ENCODE results near the gene ZNF358.
A peak's percentile ranks its signal among the peaks of the same experiment; 100 is the strongest.

ZNF358 gene

GRCh38 chr19:7488736-7489353, 27.1 kb upstream of the ZNF358 start, which contains the start of gene PEX11G:
TSS of gene PEX11G (minus strand) at chr19:7489035. CDS start at chr19:7489010, 25 bp downstream.
- peak within 1 kb of the TSS; percentile 73 for H3K4me3 ChIP-seq (ENCODE audit: low read depth, low read length)
- DNase-seq (ENCODE audit: low read depth, low spot score): no peak
- POLR2A ChIA-PET: no interaction called here
- TF ChIP-seq, protein P1, sequence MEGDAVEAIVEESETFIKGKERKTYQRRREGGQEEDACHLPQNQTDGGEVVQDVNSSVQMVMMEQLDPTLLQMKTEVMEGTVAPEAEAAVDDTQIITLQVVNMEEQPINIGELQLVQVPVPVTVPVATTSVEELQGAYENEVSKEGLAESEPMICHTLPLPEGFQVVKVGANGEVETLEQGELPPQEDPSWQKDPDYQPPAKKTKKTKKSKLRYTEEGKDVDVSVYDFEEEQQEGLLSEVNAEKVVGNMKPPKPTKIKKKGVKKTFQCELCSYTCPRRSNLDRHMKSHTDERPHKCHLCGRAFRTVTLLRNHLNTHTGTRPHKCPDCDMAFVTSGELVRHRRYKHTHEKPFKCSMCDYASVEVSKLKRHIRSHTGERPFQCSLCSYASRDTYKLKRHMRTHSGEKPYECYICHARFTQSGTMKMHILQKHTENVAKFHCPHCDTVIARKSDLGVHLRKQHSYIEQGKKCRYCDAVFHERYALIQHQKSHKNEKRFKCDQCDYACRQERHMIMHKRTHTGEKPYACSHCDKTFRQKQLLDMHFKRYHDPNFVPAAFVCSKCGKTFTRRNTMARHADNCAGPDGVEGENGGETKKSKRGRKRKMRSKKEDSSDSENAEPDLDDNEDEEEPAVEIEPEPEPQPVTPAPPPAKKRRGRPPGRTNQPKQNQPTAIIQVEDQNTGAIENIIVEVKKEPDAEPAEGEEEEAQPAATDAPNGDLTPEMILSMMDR (IDR thresholded peaks at IDR 0.05; ENCODE audit: insufficient read depth, low read length, missing control alignments): no peak
- CTCF ChIA-PET: interaction anchor here (0.7 kb wide), 1 partner anchor 34 kb away, joined by 3 read pairs; no protein-coding TSS in a partner anchor

GRCh38 chr19:7489609-7490044, 26.3 kb upstream of the ZNF358 start:
- no peak overlapping the region for H3K4me3 ChIP-seq (ENCODE audit: low read depth, low read length)
- POLR2A ChIA-PET: no interaction called here

DNA sequence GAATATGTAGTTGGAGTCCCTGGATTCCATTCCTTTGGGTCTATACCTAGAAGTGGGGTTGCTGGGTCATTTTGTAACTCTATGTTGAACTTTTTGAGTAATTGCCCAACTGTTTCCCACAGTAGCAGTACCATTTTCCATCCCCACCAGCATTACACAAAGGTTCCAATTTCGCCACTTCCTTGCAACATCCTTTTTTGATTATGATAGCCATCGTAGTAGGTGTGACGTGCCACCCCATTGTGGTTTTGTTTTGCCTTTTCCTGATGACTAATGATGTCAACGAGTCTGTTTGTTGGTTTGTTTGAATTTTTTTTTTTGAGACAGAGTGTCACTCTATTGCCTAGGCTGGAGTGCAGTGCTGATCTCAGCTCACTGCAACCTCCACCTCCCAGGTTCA, 23.8 kb upstream of the ZNF358 start:
- CTCF ChIA-PET: no interaction called here
- POLR2A ChIA-PET: no interaction called here
- no peak for DNase-seq (ENCODE audit: low read depth, low spot score)
- TF ChIP-seq, protein P1 (IDR thresholded peaks at IDR 0.05; ENCODE audit: insufficient read depth, low read length, missing control alignments): no peak
- H3K4me3 ChIP-seq (ENCODE audit: low read depth, low read length): no peak overlapping the region

More at GRCh38 chr19:7489609-7490044, 26.3 kb upstream of the ZNF358 start:
- CTCF ChIA-PET: interaction anchor here (0.7 to 1.4 kb wide), 2 partner anchors 33 to 136 kb away, joined by 3 read pairs; no protein-coding TSS in a partner anchor
- TF ChIP-seq, protein P1 (IDR thresholded peaks at IDR 0.05; ENCODE audit: insufficient read depth, low read length, missing control alignments): no peak
- no peak for DNase-seq (ENCODE audit: low read depth, low spot score)

DNA sequence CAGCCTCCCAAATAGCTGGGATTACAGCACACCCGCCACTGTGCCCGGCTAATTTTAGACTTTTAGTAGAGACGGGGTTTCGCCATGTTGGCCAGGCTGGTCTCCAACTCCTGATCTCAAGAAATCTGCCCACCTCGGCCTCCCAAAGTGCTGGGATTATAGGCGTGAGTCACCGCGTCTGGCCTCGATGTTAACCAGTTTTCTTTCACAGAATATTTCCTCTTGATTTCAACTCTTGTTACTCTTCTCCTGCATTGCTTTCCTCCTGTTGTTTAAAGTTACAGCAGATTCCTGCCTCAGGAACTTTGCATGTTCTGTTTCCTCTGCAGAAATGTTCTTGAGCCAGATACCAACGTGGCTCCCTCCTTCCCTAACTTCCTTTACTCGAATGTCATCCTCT, 23.3 kb upstream of the ZNF358 start:
- ChIA-PET POLR2A (no interaction called here), CTCF (interaction anchor here (1.4 kb wide), 1 partner anchor 9 kb away, joined by 3 read pairs; no protein-coding TSS in a partner anchor)
- H3K4me3 ChIP-seq (ENCODE audit: low read depth, low read length): no peak overlapping the region
- no peak for DNase-seq (ENCODE audit: low read depth, low spot score)
- TF ChIP-seq, protein P1 (IDR thresholded peaks at IDR 0.05; ENCODE audit: insufficient read depth, low read length, missing control alignments): no peak

GRCh38 chr19:7494416-7495098, 21.3 kb upstream of the ZNF358 start:
- no peak for DNase-seq (ENCODE audit: low read depth, low spot score)
- POLR2A ChIA-PET: no interaction called here
- CTCF ChIA-PET: interaction anchor here (1.0 to 1.6 kb wide), 2 partner anchors 23 to 74 kb away, joined by 3 to 4 read pairs; no protein-coding TSS in a partner anchor
- TF ChIP-seq, protein P1 (IDR thresholded peaks at IDR 0.05; ENCODE audit: insufficient read depth, low read length, missing control alignments): no peak
- no peak overlapping the region for H3K4me3 ChIP-seq (ENCODE audit: low read depth, low read length)

DNA sequence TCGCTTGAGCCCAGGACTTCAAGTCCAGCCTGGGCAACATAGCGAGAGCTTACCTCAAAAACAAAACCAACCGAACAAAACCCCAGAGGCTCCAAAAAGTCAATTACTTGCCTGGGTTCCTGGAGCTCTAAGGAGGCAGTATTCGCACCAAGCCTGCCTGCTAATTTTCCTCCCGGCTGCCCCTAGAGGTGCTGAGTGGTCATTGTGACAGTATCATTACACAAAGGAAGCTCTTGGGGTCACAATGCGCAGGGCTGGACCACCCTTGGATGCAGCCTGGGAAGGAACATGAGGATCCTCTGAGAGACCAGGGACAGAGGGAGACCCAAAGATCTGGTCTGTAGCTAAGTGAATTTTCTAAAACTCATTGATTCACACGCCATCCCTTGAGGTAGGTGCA, 18.6 kb upstream of the ZNF358 start:
- TF ChIP-seq, protein P1 (IDR thresholded peaks at IDR 0.05; ENCODE audit: insufficient read depth, low read length, missing control alignments): peak; percentile 43
- no peak for DNase-seq (ENCODE audit: low read depth, low spot score)
- CTCF ChIA-PET: interaction anchor here (0.9 to 1.6 kb wide), 12 partner anchors 8 to 397 kb away, joined by 3 to 11 read pairs (median 4); no protein-coding TSS in a partner anchor
- no peak overlapping the region for H3K4me3 ChIP-seq (ENCODE audit: low read depth, low read length)
- POLR2A ChIA-PET: interaction anchor here (1.0 kb wide), 1 partner anchor 24 kb away, joined by 3 read pairs; no protein-coding TSS in a partner anchor

Measured in AG04449 (cell line).